Measurements from ENCODE around the gene ARHGAP28. TPM values are rescaled to one million over a fixed set of nuclear protein-coding genes. Genes with fewer than 3 reads are reported as not detected.
"Not testable (repeated sequence)": the region's sequence is repeated elsewhere in the genome, so short reads cannot be mapped to it uniquely, and the experiment has no call there.

The ARHGAP28 gene
- total RNA-seq, 2 donors from 2014 or later, result 16.3 to 16.5 TPM

GRCh38 chr18:6819332-6819731 lies 89.8 kb downstream of the ARHGAP28 start:
- no peak for ATAC-seq

GRCh38 chr18:6820314-6820713 lies 90.8 kb downstream of the ARHGAP28 start:
- intact Hi-C loops (cut with DNase I), result no loop called here
- no peaks in the 10 kb centered on the region for H3K9me3 ChIP-seq
- H3K36me3 ChIP-seq (replicated peaks in 1 of 2; ENCODE audit: insufficient read depth in 1 of 2, low read depth in 2 of 2), result no peaks in the 10 kb centered on the region
- H3K27ac ChIP-seq, result no peak overlapping the region
- no peak for ATAC-seq
- DNase-seq, result no peak
- TF ChIP-seq POLR2A (IDR thresholded peaks at IDR 0.05) (no peak), CTCF (IDR thresholded peaks at IDR 0.05) (no peak)
- no peaks in the 10 kb centered on the region for H3K27me3 ChIP-seq
- no peak overlapping the region for H3K4me3 ChIP-seq
- H3K4me1 ChIP-seq, result no peaks in the 10 kb centered on the region

More at GRCh38 chr18:6819332-6819731, 89.8 kb downstream of the ARHGAP28 start:
- no peaks in the 10 kb centered on the region for H3K36me3 ChIP-seq (replicated peaks in 1 of 2; ENCODE audit: insufficient read depth in 1 of 2, low read depth in 2 of 2)
- DNase-seq, result no peak
- no peak overlapping the region for H3K27ac ChIP-seq
- no peaks in the 10 kb centered on the region for H3K4me1 ChIP-seq
- H3K27me3 ChIP-seq, result no peaks in the 10 kb centered on the region
- no peak overlapping the region for H3K4me3 ChIP-seq
- no peak for TF ChIP-seq POLR2A (IDR thresholded peaks at IDR 0.05)
- no peak for TF ChIP-seq CTCF (IDR thresholded peaks at IDR 0.05)
- 67 to 73% methylated on average over 1 of the region's 1 CpG for WGBS, 2 donors
- H3K9me3 ChIP-seq, result no peaks in the 10 kb centered on the region
- intact Hi-C loops (cut with DNase I), result no loop called here

- no peak for ATAC-seq
- no peaks in the 10 kb centered on the region for H3K4me1 ChIP-seq
- 91 to 92% methylated on average over 1 of the region's 1 CpG for WGBS, 2 donors
- no peaks in the 10 kb centered on the region for H3K27me3 ChIP-seq
- no peaks in the 10 kb centered on the region for H3K9me3 ChIP-seq
- no peak for TF ChIP-seq POLR2A (IDR thresholded peaks at IDR 0.05)
- no peak for TF ChIP-seq CTCF (IDR thresholded peaks at IDR 0.05)
- no peak for DNase-seq
- no peak overlapping the region for H3K4me3 ChIP-seq
- no peaks in the 10 kb centered on the region for H3K36me3 ChIP-seq (replicated peaks in 1 of 2; ENCODE audit: insufficient read depth in 1 of 2, low read depth in 2 of 2)
- intact Hi-C loops (cut with DNase I), result no loop called here
- no peak overlapping the region for H3K27ac ChIP-seq
These were observed 91.8 kb downstream of the ARHGAP28 start for GRCh38 chr18:6821356-6821755.

GRCh38 chr18:6827161-6827560 lies 97.6 kb downstream of the ARHGAP28 start:
- 85% methylated on average over 4 to 7 of the region's 29 CpGs for WGBS, 2 donors
- H3K9me3 ChIP-seq; H3K36me3 ChIP-seq (replicated peaks in 1 of 2; ENCODE audit: insufficient read depth in 1 of 2, low read depth in 2 of 2); H3K27me3 ChIP-seq; ATAC-seq; H3K4me1 ChIP-seq; intact Hi-C loops (cut with DNase I); DNase-seq; H3K4me3 ChIP-seq; H3K27ac ChIP-seq: not testable (repeated sequence)

GRCh38 chr18:6827566-6827965 lies 98.0 kb downstream of the ARHGAP28 start:
- ATAC-seq; H3K9me3 ChIP-seq; H3K27me3 ChIP-seq; intact Hi-C loops (cut with DNase I); H3K36me3 ChIP-seq (replicated peaks in 1 of 2; ENCODE audit: insufficient read depth in 1 of 2, low read depth in 2 of 2); DNase-seq; H3K27ac ChIP-seq; H3K4me3 ChIP-seq; H3K4me1 ChIP-seq: not testable (repeated sequence)
- WGBS, 2 donors, result 90 to 96% methylated on average over 2 to 18 of the region's 30 CpGs

GRCh38 chr18:6830916-6831315 lies 101.4 kb downstream of the ARHGAP28 start:
- ATAC-seq (no peak), DNase-seq (no peak)
- Histone ChIP-seq H3K36me3 (replicated peaks in 1 of 2; ENCODE audit: insufficient read depth in 1 of 2, low read depth in 2 of 2) (no peaks in the 10 kb centered on the region), H3K27ac (no peak overlapping the region), H3K4me1 (peaks cover 6% of the 10 kb centered on the region), H3K4me3 (no peak overlapping the region), H3K27me3 (no peaks in the 10 kb centered on the region), H3K9me3 (no peaks in the 10 kb centered on the region)
- WGBS, 2 donors, result 92 to 100% methylated on average over 1 of the region's 1 CpG
- no peak for TF ChIP-seq POLR2A (IDR thresholded peaks at IDR 0.05)
- no peak for TF ChIP-seq CTCF (IDR thresholded peaks at IDR 0.05)
- intact Hi-C loops (cut with DNase I), result no loop called here

Measured in body of pancreas (tissue), 4 donors.